ENCODE data around the gene ANKZF1.

Gene ANKZF1

DNA sequence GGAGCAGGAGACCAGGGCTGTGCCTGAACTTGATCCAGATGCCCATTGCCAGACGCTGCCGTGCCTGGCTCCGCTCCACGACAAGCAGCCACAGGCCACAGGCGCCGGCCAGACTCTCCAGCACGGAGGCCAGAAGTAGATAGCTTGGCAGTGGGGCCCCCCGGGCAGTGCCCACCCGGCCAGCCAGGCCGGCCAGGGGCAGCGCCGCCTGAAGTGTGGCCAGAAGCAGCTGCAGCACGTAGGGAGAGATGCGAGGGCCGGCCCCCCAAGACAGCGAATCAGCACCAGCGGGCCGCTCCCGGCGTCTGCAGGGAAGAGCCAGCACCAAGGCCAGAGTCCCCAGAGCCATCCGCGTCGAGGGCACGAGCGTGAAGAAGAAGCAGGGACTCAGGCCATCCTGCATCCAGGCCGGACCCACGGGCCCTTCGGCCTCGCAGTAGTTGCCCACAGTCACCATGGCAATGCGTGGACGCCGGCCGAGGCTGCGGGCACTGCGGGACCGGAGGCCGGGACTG lies 11.3 kb upstream of the ANKZF1 start:
- Histone ChIP-seq H3K4me3 (replicated peaks; ENCODE audit: low read depth, low read length) (peak overlapping the region; percentile 59), H3K27me3 (replicated peaks; ENCODE audit: control insufficient read depth, insufficient read depth, low read length) (no peaks in the 10 kb centered on the region), H3K36me3 (ENCODE audit: control insufficient read depth, insufficient read depth, low read length) (peaks cover 12% of the 10 kb centered on the region)
- DNase-seq (ENCODE audit: extremely low read depth, insufficient read length) = no peak
- TF ChIP-seq, protein P1, sequence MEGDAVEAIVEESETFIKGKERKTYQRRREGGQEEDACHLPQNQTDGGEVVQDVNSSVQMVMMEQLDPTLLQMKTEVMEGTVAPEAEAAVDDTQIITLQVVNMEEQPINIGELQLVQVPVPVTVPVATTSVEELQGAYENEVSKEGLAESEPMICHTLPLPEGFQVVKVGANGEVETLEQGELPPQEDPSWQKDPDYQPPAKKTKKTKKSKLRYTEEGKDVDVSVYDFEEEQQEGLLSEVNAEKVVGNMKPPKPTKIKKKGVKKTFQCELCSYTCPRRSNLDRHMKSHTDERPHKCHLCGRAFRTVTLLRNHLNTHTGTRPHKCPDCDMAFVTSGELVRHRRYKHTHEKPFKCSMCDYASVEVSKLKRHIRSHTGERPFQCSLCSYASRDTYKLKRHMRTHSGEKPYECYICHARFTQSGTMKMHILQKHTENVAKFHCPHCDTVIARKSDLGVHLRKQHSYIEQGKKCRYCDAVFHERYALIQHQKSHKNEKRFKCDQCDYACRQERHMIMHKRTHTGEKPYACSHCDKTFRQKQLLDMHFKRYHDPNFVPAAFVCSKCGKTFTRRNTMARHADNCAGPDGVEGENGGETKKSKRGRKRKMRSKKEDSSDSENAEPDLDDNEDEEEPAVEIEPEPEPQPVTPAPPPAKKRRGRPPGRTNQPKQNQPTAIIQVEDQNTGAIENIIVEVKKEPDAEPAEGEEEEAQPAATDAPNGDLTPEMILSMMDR (IDR thresholded peaks at IDR 0.05; ENCODE audit: insufficient read depth, low read length, poor library complexity, severe bottlenecking) = no peak

DNA sequence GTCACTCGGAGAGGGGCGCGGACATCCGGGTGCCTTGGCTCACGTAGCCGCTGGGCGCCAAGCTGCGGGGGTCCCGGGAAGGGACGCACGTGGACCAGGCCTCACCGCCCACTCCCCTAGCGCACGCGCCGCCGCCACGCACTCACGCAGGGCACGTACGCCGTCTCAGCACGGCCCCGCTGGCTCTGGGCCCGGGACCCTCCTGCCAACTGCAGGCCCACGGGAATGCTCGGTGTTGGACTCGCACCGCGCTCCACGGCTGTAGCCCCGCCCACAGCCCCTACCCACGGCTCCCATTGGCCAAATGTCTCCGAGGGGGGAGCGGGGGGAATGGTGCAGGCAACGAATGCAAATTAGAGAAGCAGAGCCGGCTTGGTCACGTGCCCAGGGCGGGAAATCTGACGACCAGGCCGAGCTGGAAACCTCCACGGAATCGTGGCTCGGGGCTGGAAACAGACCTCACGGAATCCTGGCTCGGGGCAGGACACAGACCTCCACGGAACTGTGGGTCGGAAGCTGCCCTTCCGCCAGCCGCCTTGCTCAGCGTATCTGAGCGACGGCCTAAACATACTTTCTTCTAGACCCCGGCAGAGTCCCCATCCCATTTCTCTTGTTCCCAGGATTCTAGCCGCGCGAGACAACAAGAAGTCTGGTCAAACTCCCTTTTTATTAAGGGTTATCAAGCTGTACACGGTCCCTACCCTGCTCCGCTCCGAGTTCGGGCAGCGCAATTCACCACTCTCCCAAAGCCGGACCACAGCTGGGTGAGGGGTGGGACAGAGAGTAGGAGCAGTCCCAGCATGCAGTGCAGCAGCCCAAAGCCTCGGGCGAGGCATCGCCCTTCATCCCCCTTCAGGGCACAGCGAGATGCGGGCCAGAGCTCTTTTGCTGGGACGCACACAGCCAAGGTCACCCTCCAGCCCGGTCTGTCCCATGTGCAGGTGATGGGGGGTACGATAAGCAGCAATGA lies 10.6 kb upstream of the ANKZF1 start, which contains the start of gene ABCB6:
Gene ABCB6 (minus strand): TSS at position 227 of the 970 bp plus-strand sequence. CDS start 285 bp downstream, outside the sequence.
- Histone ChIP-seq H3K36me3 (ENCODE audit: control insufficient read depth, insufficient read depth, low read length) (peaks cover 18% of the 10 kb centered on the region), H3K4me3 (replicated peaks; ENCODE audit: low read depth, low read length) (peak within 1 kb of the TSS; percentile 59), H3K27me3 (replicated peaks; ENCODE audit: control insufficient read depth, insufficient read depth, low read length) (no peaks in the 10 kb centered on the region)
- DNase-seq (ENCODE audit: extremely low read depth, insufficient read length) = peak; percentile 88
- TF ChIP-seq, protein P1 (IDR thresholded peaks at IDR 0.05; ENCODE audit: insufficient read depth, low read length, poor library complexity, severe bottlenecking) = no peak

DNA sequence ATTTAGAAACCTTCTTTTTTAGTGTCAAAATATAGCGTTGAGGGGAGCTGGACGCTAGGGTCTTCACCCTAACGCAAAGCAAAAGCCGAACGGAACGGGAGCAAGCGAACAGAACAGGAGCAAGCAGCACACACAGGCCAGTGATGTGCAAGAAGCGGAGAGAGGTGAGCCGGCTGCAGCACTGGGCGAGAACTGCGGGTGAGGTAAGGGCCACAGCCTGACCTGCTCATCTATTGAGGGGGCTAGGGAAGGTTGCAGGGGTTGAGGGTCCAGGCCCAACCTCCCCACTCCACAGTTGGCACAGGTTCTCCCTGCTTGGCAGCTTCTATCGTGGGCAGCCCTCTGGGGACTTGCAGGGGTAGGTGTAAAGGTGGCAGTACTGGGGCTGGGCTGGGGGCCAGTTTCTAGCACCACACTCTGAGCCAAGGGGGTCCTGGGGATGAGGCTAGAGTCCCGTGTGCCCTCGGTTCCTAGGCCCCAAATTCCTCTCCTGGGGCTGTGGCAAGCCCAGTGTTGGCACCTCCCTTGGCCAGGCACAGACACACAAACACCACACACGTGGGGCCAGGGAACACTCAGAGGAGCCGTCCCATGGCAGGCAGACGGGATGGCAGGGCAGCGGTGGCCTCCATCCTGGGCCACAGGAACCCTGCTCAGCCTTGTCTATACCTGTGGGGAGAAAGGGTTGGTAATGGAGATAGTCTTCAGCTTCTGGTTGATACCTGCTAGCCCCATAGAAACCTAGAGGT lies 9.6 kb upstream of the ANKZF1 start:
- no peak overlapping the region for H3K4me3 ChIP-seq (replicated peaks; ENCODE audit: low read depth, low read length)
- DNase-seq (ENCODE audit: extremely low read depth, insufficient read length) = no peak
- H3K36me3 ChIP-seq (ENCODE audit: control insufficient read depth, insufficient read depth, low read length) = peaks cover 26% of the 10 kb centered on the region
- H3K27me3 ChIP-seq (replicated peaks; ENCODE audit: control insufficient read depth, insufficient read depth, low read length) = no peaks in the 10 kb centered on the region
- TF ChIP-seq, protein P1 (IDR thresholded peaks at IDR 0.05; ENCODE audit: insufficient read depth, low read length, poor library complexity, severe bottlenecking) = no peak

DNA sequence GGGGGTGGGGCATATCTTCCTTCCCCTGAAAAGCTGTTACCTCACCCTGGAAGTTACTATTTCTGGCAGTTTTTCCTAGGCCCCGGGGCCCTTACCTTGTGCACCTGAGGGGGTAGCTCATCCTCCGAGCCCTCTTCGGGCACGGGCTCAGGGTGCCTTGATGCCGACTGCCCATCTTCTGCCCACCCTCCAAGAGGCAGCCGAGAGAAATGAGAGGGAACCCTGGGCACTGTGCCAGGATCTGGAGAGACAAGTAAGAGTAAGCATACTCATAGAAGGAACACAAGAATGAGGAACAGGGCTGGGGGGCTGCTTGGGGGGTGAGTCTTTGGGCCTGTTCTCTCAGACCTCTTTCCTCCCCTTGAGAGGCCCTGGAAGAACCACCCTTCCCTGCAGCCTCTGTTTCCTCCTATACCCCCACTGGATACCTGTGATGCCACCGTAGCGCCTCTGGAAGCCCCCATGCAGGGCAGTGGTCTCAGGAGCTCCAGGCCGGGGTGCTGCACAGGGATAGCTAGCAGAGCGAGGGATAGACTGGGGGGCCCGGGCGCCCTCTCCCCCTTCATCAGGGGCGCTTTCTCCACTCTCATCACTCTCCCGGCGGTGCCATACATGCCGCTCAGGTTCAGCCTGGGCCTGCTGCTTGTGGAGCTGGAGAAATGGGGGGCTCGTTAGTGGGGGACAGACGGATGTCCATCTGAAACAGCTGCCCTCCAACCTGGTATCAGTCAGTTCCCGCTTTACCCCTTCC lies 8.8 kb upstream of the ANKZF1 start:
- H3K36me3 ChIP-seq (ENCODE audit: control insufficient read depth, insufficient read depth, low read length) = peaks cover 30% of the 10 kb centered on the region
- H3K27me3 ChIP-seq (replicated peaks; ENCODE audit: control insufficient read depth, insufficient read depth, low read length) = no peaks in the 10 kb centered on the region
- no peak for DNase-seq (ENCODE audit: extremely low read depth, insufficient read length)
- TF ChIP-seq, protein P1 (IDR thresholded peaks at IDR 0.05; ENCODE audit: insufficient read depth, low read length, poor library complexity, severe bottlenecking) = no peak
- H3K4me3 ChIP-seq (replicated peaks; ENCODE audit: low read depth, low read length) = no peak overlapping the region

DNA sequence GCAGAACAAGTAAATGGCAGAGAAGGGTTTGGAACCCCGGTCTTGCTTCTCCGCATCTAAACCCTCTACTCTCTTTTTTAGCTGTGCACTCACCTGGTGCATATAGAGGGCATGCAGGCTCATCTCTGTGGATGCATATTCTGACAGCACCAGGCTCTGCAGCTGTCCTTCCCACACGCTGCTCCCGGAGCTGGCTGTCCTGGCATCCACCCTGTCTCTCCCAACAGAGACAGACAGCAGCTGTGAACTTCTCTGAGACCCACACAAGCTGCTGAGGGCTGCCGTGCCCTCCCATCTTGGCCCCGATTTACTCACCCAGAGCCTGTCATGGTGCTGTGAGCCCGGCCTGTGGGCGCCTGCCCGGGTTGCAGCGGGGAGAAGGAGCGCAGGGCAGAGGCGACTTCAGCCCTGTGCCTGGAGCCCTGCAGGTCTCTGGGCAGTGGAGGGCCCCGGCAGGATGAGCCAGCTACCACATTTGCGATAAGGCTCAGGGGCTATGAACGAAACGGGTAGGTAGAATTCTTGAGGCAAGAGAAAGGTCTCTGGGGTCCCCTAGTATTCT lies 7.6 kb upstream of the ANKZF1 start:
- Histone ChIP-seq H3K36me3 (ENCODE audit: control insufficient read depth, insufficient read depth, low read length) (peaks cover 30% of the 10 kb centered on the region), H3K4me3 (replicated peaks; ENCODE audit: low read depth, low read length) (no peak overlapping the region), H3K27me3 (replicated peaks; ENCODE audit: control insufficient read depth, insufficient read depth, low read length) (no peaks in the 10 kb centered on the region)
- TF ChIP-seq, protein P1 (IDR thresholded peaks at IDR 0.05; ENCODE audit: insufficient read depth, low read length, poor library complexity, severe bottlenecking) = no peak
- DNase-seq (ENCODE audit: extremely low read depth, insufficient read length) = no peak

All from GM06990 (cell line).